ENCODE measurements around the gene IFNA5. TPM values are rescaled to one million over a fixed set of nuclear protein-coding genes. Genes with fewer than 3 reads are reported as not detected.

The IFNA5 gene
- total and polyA plus RNA-seq, 2 of the 8 experiments (the other 6 are each of a cell fraction or from before 2014, with no cell fraction given), result not detected

DNA sequence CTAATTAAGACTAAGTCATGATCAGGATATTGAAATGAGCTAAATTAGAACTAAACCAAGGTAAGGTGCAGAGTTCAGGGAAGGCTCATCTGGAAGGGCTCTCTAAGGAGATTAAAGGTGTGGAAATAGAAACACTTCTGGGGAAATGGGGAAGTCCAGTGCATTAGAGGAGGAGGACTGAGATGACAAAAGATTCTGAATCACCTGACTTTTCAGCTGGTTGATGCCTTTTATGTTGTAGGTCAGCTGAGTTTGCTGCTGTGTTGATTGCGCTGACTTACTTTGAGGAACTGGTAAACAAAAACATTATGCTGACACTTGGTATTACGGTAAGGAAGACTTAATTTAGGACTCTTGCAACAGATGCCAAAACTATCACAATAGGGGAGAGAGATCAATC lies 23.8 kb downstream of the IFNA5 start:
- no peak overlapping the region for H2BK12ac ChIP-seq (ENCODE audit: low read depth, low read length)
- TF ChIP-seq NRF1 (IDR thresholded peaks at IDR 0.05; ENCODE audit: low read depth, low read length) (no peak), SRF (IDR thresholded peaks at IDR 0.05; ENCODE audit: low read depth, low read length) (no peak), SUZ12 (IDR thresholded peaks at IDR 0.05; ENCODE audit: low read length) (no peak), TCF12 (IDR thresholded peaks at IDR 0.05; ENCODE audit: low read depth, low read length) (no peak), CHD2 (IDR thresholded peaks at IDR 0.05; ENCODE audit: low read length) (no peak), GABPA (IDR thresholded peaks at IDR 0.05; ENCODE audit: borderline replicate concordance, insufficient read depth, low read length) (no peak), SP4 (IDR thresholded peaks at IDR 0.05; ENCODE audit: low read length) (no peak)
- no peaks in the 10 kb centered on the region for H4K20me1 ChIP-seq (replicated peaks in 1 of 2; ENCODE audit: control insufficient read depth in 1 of 2, insufficient read depth in 2 of 2, low read length in 2 of 2)
- no peak overlapping the region for H3K4me2 ChIP-seq (ENCODE audit: insufficient read depth in 1 of 2, low read depth in 2 of 2, low read length in 2 of 2)
- no peak overlapping the region for H2BK15ac ChIP-seq (ENCODE audit: low read length)
- no peak overlapping the region for H2BK5ac ChIP-seq (ENCODE audit: low read depth, low read length)
- H2AK5ac ChIP-seq (ENCODE audit: low read depth, low read length), result no peak overlapping the region
- no peak overlapping the region for H3K56ac ChIP-seq (replicated peaks; ENCODE audit: insufficient read length, low read depth, low read length)
- no peak overlapping the region for H2AFZ ChIP-seq (ENCODE audit: low read length)
- no peak overlapping the region for H3K14ac ChIP-seq (ENCODE audit: insufficient read length)
- H3K79me1 ChIP-seq (ENCODE audit: low read depth, low read length), result no peaks in the 10 kb centered on the region
- H4K91ac ChIP-seq (replicated peaks; ENCODE audit: insufficient read length, low read length), result no peak overlapping the region
- H2BK120ac ChIP-seq (replicated peaks; ENCODE audit: low read depth, low read length), result no peak overlapping the region
- H3K36me3 ChIP-seq (ENCODE audit: control insufficient read depth in 2 of 4, insufficient read depth in 4 of 4, low read length in 3 of 4), result no peaks in the 10 kb centered on the region
- no peak overlapping the region for H4K5ac ChIP-seq (ENCODE audit: insufficient read length, low read depth, low read length)
- no peaks in the 10 kb centered on the region for H3K79me2 ChIP-seq (ENCODE audit: control insufficient read depth in 1 of 2, insufficient read depth in 2 of 2, low read length in 2 of 2)
- H3K4me3 ChIP-seq (ENCODE audit: extremely low read depth in 1 of 4, insufficient read depth in 2 of 4, low read depth in 3 of 4, low read length in 4 of 4), result no peak overlapping the region
- no peak overlapping the region for H4K8ac ChIP-seq (ENCODE audit: extremely low read depth, insufficient read depth, low read length)
- no peaks in the 10 kb centered on the region; a peak in 1 of 7 replicates for H3K27me3 ChIP-seq (replicated peaks in 1 of 4; ENCODE audit: control insufficient read depth in 3 of 4, extremely low read depth in 1 of 4, insufficient read depth in 3 of 4, low read length in 3 of 4)
- H3K4ac ChIP-seq (replicated peaks; ENCODE audit: insufficient read length, low read depth, low read length), result no peak overlapping the region
- H3K27ac ChIP-seq (ENCODE audit: low read depth, low read length), result no peak overlapping the region
- no peak overlapping the region for H2BK20ac ChIP-seq (ENCODE audit: low read length)
- H3K23me2 ChIP-seq (ENCODE audit: low read depth, low read length), result no peaks in the 10 kb centered on the region
- no peaks in the 10 kb centered on the region for H3K9me3 ChIP-seq (ENCODE audit: insufficient read depth in 2 of 2, low read depth in 1 of 2, low read length in 1 of 2)
- DNase-seq (ENCODE audit: low read depth in 1 of 2, low spot score in 2 of 2), result no peak
- H3K23ac ChIP-seq (ENCODE audit: insufficient read length), result no peak overlapping the region
- FAIRE-seq, result no peak
- H3K4me1 ChIP-seq (replicated peaks in 1 of 4; ENCODE audit: control insufficient read depth in 3 of 4, insufficient read depth in 4 of 4, low read length in 3 of 4), result no peaks in the 10 kb centered on the region
- H3K18ac ChIP-seq (ENCODE audit: extremely low read depth, low read length), result no peak overlapping the region
- H3K9ac ChIP-seq (replicated peaks in 1 of 4; ENCODE audit: extremely low read depth in 1 of 4, low read depth in 3 of 4, low read length in 3 of 4), result no peak overlapping the region
- 83% methylated on average over 2 of the region's 2 CpGs; no CpG with 5 or more reads in 1 of the 2 experiments for WGBS, 2 experiments (ENCODE audit: extremely low coverage in 1 of 2, insufficient coverage in 1 of 2, insufficient read length in 1 of 2, insufficient replicate concordance in 2 of 2, low coverage in 1 of 2, low lambda C conversion rate in 2 of 2, missing lambda C conversion rate in 1 of 2)
- ChIA-PET POLR2A (ENCODE audit: partially characterized antibody) (no interaction called here), CTCF (ENCODE audit: partially characterized antibody) (interaction anchor here (1.1 kb wide), 1 partner anchor 132 kb away, joined by 3 read pairs; no protein-coding TSS in a partner anchor)
